SK-MEL-5 (cell line): ENCODE measurements around the gene FAM47E. TPM values are rescaled to one million over a fixed set of nuclear protein-coding genes. Genes with fewer than 3 reads are reported as not detected.
"Not testable (repeated sequence)": the region's sequence is repeated elsewhere in the genome, so short reads cannot be mapped to it uniquely, and the experiment has no call there.

Source experiments
- DNase-seq: peaks from one replicate; pipeline ENCODE4 v3.0.0-alpha.2; 2016; ENCODE audit warnings: low read depth, low spot score
- in situ Hi-C: cut with HindIII; loops from 2 replicates; pipeline ENCODE4 v1.10.0; 2016; ENCODE audit warnings: low sequenced_read_pairs, high pct_unique_total_duplicates, low pct_unique_long_range_greater_than_20kb
- total RNA-seq: library from RNA; depleted of rRNA; stranded (reverse); fragments of >200 nt; shearing (Covaris generic); gene quantifications from 2 replicates; pipeline ENCODE4 v1.2.3, GENCODE V29; 2014

Gene FAM47E
- total RNA-seq, 1 experiment from 2014 or later: 1.4 TPM

DNA sequence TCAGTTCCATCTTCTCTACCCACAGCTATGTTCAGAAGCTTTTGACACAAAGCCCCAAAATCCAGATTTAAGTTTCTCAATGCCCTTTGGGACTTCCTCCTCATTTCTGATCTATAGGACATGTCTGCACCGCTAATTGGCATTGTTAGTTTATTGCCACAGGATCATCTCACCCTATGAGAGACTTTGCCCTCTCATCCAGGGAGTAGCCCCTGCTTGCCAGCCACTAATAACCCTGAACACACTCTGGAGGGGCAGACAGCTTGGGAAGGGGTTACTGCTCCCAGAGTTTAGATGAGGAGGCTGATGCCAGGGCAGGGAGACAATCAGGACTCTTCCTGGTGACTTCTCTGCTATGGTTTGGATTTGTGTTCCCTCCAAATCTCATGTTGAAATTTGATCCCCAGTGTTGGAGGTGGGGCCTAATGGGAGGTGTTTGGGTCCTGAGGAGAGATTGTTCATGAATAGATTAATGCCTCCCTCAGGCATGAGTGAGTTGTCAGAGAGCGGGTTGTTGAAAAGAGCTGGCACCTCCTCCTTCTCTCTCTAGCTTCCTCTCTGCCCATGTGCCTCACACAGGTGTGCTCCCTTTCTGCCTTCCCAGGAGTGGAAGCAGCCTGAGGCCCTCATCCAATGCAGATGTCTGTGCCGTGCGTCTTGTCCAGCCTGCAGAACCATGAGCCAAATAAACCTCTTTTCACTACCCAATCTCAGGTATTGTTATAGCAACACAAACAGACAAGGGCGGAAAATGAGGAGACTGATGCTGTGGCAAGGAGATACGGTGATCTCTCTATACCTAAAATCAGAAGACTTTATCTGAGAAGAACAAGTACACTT, 34.3 kb upstream of the FAM47E start:
- in situ Hi-C loops: no loop called here

DNA sequence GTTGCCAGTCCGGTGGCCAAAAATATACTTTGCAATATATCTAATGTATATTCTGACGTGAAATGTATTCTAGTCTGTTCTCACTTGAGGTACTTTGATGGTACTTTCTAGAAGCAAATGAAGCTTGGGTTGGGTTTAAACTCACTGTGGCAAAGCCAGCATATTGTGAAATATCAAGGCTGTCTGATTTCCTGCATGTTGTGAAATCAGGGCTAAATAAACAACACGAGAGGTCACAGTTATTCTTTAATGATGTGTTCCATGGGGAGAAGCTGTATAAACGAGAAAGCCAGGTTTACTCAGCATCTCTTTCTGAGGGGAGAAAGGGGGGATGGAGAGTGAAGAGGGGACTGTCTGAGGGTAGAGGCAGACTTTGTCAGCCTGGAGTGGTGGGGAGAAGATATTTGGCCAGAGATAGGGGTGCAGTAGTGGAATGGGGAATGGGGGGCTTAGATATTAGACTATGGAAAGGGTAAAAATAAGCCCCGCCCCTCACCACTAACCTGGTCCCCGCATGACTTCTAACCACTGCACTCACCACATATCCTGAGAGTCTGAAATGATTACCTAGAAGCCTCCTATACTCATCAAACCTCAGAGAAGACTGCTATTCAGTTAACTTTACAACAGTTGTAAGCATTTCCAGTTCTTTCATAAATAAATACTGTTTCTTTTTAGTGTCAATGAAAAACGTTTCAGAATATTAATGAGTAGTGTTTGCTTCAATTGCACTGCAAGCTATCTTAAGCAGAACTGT, 32.0 kb upstream of the FAM47E start:
- no peak for DNase-seq
- in situ Hi-C loops: no loop called here

More for the DNA sequence above, 34.3 kb upstream of the FAM47E start:
- DNase-seq: no peak

DNA sequence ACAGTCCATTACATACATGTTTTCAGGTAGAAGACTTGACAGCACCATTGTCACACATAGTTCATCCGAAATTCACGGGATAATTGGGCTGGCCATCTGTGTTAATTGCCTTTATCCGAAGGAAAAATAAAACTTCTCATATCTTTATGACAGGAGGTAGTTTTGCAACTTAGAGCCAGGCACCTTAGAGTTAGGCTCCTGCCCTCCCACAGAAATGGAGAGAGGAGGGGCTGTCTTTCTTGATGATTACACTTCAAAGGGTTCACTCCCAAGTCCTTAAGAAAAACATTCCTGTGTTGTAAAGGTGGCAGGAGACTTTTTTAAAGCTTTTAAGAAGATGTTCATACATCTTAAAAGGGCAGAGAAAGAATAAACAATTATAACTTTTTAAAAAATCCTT, 27.4 kb upstream of the FAM47E start:
- in situ Hi-C loops: no loop called here
- no peak for DNase-seq

DNA sequence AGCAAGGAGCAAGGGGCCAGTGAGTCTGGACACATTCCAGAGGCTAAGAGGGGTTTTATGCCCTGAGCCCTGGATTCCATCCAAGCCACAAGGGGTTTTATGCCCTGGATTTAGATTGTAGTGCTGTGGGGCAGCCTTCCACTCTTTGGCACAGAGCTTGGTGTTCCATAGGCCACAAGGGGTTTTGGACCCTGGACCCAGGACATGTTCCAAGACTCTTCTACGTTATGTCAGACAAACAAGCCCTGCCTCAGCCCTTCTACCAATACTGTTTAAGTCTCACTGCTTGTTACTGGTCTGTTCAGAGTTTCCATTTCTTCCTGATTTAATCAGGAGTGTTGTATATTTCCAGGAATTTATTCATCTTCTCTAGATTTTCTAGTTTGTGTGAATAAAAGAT, 25.1 kb upstream of the FAM47E start:
- in situ Hi-C loops: no loop called here
- no peak for DNase-seq

DNA sequence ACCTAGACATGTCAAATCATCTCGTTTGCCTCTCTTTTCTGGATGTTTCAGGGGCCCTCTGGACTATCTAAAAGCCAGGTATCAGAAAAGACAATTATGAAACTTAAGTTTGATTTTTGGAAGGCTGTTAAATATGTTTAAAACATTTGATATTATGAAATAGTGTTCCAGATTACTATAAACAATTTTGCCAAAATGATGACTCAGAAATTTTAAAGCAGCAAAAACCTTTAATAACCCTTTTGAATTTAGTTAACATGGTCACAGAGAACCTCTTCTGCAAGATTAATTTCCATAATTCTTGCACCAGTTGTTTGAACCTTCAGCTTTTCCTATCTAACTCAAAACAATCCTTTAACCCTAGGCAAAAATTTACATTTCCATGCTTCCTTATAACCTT, 18.8 kb upstream of the FAM47E start:
- in situ Hi-C loops: no loop called here
- DNase-seq: no peak

DNA sequence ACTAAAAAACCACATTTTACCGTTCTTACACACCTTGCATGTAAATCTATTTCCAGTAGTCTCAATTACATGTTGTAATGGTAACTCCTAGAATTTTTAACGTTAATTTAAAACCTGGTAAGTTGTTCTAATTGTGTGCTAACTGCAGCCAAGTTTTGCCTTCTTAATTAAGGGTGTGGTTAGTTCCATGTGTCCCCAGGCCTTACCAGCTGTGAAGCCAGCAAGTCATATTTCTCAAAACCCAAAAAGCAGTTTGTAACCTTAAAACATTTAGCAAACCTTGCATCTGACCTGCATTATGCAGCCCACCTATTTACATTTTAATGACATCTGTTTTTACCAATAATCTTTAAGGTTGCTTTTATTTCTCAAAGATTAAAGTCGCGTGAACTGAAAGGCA, 18.4 kb upstream of the FAM47E start:
- in situ Hi-C loops: no loop called here
- no peak for DNase-seq

DNA sequence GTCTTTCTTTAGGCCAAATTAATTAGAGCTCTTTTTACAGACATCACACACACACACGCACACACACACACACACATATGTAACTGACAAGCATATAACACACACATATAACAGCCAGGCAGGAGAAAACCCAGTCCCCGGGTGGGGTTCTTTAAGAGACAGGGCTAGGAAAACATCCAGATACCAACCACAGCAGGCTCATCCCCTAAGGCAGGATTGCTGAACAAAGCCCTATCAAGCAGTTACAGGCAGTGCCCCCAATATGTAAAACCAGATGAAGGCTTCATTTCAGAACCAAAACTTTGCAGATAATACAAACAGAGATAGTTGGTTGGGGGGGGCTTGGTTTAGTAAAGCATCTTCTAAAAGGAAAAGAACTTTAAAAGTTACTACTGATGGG, 18.0 kb upstream of the FAM47E start:
- no peak for DNase-seq
- in situ Hi-C loops: no loop called here

DNA sequence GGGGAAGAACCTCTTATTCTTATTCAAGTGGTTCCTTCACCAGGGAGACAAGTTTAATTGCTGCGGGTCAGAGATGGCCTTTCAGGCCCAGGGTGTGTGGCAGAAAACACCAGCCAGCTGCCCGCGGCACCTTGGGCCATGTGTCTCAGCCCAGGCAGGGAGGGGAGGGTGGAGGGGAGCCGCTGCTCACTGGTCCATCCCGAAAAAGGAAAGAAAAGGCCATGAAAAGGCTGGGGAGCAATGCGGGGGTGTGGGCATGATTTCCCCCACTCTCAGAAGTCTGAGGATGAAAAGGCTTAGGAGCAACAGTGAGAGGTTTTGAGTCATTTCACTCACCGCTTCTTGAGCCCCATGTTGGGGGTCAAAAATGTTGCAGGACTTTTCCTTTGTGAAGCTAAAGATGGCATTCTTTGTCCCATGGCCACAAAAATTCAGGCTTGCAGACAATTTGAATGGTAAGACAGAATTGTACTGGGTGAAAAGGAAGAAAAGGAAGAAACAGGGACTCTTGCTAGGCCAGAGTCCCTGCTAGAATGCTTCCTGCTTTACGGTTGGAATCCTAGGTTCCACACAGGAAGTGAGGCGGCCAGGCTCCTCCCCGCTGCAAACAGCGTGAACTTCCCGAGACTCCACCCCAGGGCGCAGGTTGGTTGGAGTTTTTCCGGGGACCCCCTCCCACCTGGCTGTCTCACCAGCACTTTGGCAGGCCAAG, 17.4 kb upstream of the FAM47E start:
- DNase-seq: no peak
- in situ Hi-C loops: no loop called here

DNA sequence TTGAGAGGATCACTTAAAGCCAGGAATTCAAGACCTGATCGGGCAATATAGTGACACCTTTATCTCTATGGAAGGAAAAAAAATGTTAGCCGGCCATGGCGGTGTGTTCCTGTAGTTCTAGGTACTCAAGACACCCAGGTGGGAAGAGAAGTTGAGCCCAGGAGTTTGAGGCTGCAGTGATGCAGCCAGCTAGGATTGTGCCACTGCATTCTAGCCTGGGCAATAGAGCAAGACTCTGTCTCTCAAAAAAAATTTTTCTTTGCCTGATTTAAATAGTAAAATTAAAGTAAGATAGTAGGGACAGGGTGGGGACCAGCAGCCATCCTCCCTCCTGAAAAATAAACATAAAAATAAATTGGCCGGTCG, 16.9 kb upstream of the FAM47E start:
- DNase-seq: no peak
- in situ Hi-C loops: no loop called here

DNA sequence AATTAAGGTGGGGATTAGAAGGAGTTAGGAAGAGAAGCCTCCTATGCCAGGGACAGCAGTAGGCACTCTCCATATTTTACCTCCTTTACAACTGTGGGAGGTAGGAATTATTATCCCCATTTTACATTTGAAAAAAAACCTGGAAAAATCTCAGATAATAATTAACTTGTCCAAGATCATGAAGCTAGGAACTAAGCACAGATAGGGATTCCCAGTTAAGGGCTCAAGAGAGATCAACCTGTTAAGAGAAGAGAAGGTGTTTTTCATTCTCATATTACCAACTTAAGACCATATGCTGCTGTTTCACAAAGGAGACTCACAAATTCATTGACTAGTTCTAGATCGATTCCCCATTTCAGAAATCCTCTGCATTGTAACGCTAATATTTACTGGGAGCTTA, 16.1 kb upstream of the FAM47E start:
- in situ Hi-C loops: no loop called here

DNA sequence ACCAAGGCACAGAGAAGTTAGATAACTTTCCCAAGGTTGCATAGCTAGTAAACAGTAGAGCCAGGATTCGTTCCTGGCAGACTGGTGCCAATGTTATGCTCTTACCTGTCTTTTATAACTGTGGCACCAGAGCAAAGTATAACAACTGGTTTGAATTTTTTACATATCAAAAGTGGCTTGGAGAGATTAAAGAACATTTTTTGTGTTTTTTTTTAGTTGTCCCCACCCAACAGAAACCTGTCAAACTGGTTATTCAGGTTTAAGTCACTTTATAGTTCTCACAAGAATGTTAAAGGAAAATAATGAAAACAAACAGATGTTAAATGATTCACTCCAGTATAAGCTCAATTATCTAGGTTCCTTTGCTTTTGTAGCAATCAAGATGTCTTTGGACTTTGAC, 15.6 kb upstream of the FAM47E start:
- DNase-seq: no peak
- in situ Hi-C loops: no loop called here

More for the DNA sequence above, 16.1 kb upstream of the FAM47E start:
- DNase-seq: no peak

DNA sequence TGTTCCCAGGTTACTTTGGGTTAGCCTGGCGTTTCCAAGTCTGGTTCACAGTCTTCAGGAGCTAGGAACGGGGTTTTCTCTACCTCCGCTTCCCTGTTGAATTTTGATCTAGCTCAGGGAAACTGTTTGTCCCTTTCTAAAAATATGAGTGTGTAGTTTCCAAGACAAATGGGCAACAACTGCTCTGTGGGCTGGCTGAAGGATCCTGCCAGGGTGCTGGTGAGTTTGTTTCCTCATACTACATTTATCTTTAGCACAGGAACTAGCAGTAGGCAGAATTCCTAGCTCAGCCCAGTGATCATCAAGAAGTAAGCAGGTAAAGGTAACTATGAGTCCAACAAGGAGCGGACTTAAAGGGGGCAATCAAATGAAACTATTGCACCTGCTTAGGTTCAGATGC, 13.3 kb upstream of the FAM47E start:
- in situ Hi-C loops: no loop called here
- DNase-seq: no peak

DNA sequence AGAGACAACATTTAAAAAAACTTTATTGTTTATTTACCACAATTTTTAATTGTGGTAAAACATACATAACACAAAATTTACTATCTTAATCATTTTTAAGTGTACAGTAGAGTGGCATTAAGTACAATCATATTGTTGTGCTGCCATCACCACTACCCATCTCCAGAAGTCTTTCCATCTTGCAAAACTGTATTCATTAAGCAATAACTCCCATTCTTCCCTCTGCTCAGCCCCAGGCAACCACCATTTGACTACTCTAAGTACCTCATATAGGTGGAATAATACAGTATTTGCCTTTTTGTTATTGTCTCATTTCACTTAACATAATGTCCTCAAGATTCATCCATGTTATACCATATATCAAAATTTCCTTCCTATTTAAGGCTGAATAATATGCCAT, 12.8 kb upstream of the FAM47E start:
- in situ Hi-C loops: no loop called here
- DNase-seq: no peak

DNA sequence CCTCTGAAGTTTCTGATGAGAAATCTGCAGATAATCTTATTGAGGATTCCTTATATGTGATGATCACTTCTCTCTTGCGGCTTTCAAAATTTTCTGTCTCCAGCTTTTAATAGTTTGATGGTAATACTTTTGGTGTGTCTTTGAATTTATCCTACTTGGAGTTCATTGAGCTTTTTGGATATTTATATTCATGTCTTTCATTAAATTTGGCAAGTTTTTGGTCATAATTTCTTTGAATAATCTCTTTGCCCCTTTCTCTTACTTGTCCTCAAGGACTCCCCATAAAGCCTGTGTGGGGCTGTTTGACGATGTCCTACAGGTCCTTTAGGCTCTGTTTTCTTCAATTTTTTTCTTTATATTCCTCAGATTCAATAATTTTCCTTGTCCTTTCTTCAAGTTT, 11.3 kb upstream of the FAM47E start:
- no peak for DNase-seq
- in situ Hi-C loops: no loop called here

DNA sequence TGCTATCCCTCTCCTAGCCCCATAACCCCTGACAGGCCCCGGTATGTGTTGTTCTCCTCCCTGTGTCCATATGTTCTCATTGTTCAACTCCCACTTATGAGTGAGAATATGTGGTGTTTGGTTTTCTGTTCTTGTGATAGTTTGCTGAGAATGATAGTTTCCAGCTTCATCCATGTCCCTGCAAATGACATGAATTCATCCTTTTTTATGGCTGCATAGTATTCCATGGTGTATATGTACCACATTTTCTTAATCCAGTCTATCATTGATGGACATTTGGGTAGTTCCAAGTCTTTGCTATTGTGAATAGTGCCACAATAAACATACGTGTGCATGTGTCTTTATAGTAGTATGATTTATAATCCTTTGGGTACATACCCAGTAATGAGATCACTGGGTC, 7.6 kb upstream of the FAM47E start:
- in situ Hi-C loops, DNase-seq: not testable (repeated sequence)

DNA sequence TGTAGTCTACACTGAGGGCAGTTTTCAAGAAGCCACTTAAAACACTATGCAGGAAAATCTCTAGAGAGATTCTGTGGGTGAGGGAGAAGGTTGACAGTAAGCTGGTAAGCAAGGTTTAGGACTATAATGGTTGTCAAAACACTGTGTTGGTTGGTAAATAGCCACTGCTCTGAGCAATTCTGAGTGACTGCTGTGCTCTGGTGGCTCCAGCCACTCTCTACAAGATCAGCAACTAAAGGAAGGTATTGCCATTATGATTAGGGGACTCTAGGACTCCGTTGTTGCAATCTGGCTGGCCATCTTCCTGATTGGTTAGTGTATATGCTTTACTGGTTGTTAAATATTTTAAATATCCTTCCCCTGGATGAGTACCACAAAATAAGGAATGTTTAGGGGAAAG, 5.5 kb upstream of the FAM47E start:
- in situ Hi-C loops: no loop called here
- no peak for DNase-seq

DNA sequence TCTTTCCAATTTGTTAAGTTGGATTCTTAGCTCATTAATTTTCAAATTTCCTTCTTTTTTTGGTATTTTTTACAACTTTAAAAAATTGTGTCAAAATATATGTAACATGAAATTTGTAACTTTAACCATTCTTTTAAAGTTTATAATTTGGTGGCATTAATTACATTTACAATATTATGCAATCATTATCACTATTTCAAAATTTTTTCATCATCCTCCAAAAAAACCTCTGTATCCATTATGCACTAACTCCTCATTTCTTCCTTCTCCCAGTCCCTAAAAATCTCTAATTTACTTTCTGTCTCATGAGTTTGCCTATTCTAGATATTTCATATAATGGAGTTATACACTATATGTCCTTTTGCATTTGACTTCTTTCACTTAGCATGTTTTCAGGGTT, 4.7 kb upstream of the FAM47E start:
- no peak for DNase-seq
- in situ Hi-C loops: no loop called here

DNA sequence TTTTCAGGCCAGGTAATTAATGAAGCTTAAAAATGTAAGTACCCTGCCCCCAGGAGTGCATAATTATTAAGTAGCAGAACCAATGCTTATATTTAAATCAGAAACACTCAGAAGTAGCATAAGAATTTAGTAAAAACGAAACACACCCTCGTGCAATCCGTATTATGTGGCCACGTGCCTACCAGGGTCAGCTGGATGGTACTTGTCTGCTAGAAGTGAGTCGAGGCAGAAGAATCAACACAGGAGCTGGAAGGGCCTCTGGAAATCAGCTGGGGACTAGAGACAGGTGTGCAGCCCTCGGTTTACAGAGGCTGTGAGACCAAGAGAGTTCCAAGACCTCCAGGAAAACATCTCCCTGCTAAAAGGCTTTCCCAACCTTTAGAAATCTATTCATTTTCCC, 559 bp upstream of the FAM47E start:
- in situ Hi-C loops: no loop called here
- DNase-seq: no peak

DNA sequence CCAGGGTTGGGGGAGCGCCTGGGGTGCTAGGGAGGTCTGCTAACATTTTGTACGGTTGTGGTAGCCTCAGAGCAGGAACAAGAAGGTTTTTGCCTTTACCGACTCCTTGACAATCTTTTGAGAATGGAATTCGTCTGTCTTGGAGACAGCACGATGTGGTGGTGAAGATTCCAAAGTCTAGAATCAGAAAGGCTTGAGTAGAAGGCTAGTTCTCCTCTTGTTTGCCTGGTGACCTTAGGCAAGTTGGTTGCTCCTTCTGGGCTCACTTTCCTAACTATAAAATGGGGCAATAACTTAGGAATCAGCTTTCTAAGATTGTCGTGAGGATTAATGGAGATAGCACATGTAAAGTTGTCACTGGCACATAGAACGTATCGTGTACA, 741 bp downstream of the FAM47E start:
- no peak for DNase-seq
- in situ Hi-C loops: no loop called here
